Left forelimb (tissue), 1 donor: ENCODE measurements around the gene CNIH1.
"Not testable (repeated sequence)": the region's sequence is repeated elsewhere in the genome, so short reads cannot be mapped to it uniquely, and the experiment has no call there.

ENCODE experiments used
- DNase-seq: peaks from one replicate; pipeline ENCODE4 v3.0.0-alpha.2; 2018; ENCODE audit warnings: low spot score

CNIH1 gene

DNA sequence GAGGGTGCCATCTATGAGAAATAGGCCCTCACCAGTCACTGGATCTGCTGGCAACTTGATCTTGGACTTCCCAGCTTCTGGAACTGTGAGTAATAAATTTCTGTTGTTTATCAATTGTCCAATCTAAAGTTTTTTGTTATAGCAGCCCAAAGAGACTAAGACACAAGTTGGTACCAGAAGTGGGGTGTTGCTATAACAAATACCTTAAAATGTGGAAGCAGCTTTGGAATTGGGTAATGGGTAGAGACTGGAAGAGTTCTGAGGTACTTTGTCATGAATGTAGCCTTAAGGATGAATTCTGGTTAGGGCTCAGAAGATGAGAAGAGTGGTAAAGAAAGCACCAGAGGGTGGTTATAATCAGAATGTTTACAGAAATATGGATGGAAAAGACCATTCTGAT, 26.1 kb upstream of the CNIH1 start:
- no peak for DNase-seq

DNA sequence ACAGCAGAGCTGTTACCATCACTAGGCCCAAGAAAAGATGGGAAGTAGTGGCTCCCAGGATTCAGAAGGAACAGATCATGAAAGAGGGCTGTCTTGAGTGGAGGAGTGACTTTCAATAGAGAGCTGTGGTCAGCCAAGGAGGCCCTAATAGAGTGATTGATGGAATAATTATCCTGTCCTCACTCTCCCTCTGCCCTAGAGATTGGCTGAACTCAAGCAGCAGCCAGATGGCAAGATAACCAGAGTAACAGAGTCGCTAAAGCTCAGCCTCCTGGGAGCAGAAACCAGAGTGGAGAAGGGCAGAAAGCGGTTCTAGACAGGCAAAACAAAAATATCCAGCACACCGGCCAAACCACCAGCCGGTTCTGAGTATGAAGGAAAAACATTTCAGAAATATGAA, 24.5 kb upstream of the CNIH1 start:
- no peak for DNase-seq

GRCh38 chr14:54462048-54462447, 20.9 kb upstream of the CNIH1 start:
- DNase-seq, result no peak

DNA sequence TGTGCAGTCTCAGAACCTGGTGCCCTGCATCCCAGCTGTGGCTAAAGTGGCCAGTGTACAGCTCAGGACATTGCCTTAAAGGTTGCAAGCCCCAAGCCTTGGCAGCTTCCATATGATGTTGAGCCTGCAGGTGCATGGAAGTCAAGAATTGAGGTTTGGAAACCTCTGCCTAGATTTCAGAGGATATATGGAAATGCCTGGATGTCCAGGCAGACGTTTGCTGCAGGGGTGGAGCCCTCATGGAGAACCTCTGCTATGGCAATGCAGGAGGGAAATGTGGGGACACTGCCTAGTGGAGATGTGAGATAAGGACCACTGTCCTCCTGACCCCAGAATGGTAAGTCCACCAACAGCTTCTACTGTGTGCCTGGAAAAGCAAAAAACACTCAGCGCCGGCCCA, 17.9 kb upstream of the CNIH1 start:
- DNase-seq, result no peak

DNA sequence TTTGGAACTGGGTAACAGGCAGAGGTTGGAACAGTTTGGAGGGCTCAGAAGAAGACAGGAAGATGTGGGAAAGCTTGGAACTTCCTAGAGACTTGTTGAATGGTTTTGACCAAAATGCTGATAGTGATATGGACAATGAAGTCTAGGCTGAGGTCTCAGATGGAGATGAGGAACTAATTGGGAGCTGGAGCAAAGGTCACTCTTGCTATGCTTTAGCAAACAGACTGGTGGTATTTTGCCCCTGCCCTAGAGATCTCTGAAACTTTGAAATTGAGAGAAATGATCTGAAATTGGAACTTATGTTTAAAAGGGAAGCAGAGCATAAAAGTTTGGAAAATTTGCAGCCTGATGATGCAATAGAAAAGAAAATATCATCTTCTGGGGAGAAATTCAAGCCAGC, 17.4 kb upstream of the CNIH1 start:
- DNase-seq, result not testable (repeated sequence)

DNA sequence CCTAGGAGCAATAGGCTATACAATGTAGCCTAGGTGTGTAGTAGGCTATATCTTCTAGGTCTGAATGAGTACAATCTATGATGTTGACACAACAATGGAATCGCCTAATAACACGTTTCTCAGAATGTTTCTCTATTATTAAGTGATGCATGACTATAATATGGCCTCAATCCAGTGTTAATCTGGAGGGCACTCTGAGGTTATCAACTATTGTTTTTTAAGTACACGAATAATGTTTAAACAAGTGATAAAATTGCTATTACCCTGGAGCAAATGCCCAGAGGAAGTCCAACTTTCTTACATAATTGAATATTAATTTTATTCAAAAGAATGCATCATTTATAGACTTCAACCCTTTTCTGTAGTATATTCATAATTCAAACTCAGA, 16.4 kb upstream of the CNIH1 start:
- no peak for DNase-seq

DNA sequence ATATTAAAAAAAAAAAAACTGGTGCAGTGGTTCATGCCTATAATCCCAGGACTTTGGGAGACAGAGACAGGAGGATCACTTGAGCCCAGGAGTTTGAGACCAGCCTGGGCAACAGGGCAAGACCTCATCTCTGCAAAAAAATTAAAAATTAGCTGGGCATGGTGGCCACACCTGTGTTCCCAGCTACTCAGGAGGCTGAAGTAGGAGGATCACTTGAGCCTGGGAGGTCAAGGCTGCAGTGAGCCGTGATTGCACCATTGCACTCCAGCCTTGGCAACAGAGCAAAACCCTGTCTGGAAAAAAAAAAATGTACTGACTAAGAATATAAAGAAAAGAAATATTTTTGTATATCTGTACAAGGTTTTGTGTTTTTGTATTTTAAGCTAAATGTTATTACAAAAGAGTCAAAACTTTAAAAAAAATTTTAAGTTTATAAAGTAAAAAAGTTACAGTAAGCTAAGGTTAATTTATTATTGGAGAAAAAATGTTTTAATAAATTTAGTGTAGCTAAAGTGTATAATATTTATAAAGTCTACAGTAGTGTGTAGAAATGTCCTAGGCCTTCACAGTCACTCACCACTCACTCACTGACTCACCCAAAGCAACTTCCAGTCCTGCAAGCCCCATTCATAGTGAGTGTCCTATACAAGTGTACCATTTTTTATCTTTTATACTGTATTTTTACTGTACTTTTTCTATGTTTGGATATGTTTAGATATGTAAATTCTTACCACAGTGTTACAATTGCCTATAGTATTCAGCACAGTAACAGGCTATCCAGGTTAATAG, 15.8 kb upstream of the CNIH1 start:
- DNase-seq, result not testable (repeated sequence)

- DNase-seq, result no peak
Observed at GRCh38 chr14:54455363-54455762, 14.2 kb upstream of the CNIH1 start.

DNA sequence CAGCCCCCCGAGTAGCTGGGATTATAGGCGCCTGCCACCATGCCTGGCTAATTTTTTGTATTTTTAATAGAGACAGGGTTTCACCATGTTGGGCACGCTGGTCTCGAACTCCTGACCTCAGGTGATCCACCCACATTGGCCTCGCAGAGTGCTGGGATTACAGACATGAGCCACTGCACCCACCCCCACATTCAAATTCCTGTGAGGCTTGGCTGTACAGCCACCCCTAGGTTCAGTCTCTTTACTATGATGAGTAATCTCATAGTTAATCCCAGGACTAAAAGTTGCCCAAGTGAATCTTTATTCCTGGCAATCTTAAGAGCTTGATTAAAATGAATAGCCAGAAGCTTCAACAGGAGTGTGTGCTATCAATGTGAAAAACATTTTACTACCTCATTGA, 12.8 kb upstream of the CNIH1 start:
- not testable (repeated sequence) for DNase-seq

GRCh38 chr14:54453252-54453651, 12.1 kb upstream of the CNIH1 start:
- DNase-seq, result no peak

- DNase-seq, result no peak
Observed at GRCh38 chr14:54451961-54452360, 10.8 kb upstream of the CNIH1 start.

DNA sequence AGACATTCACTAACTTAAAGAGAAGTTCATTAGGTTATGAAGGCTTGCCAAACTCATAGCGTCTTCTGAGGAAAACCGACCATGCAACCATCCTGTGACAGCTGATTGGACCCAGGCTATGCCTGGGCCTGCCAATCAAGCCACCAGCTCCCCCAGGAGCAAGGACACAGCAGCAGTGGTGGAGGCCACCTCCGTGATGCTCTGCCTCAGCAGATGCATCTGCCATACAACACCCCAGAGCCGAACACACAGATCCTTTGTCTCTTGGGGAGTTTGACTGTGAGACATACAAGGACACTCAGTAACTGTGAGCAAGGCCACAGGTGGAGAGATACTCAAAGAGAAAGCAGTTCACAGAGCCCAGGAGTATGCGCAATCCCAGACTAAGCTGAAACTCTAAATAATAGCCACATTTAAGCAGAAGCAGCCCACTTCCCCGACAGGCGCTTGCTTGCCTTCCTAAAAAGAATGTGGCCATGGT, 10.0 kb upstream of the CNIH1 start:
- no peak for DNase-seq

DNA sequence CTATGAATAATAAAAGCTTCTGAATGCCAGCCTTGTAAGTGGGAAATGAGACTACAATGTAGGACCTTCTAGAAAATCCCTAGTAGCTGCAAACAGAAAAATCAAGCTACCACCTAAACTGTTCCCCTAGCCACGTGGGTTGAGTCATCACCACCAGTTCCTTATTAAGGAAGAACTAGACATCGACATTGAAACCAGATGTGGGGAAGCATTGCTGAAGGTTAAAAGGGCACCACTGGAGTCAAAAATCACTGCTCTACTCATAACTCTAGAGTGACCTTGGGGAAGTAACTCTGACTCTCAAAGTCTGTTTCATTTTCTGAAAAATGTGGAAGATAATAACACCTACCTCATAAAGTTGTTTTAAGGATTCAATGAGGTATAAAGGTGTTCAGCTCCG, 9.4 kb upstream of the CNIH1 start:
- no peak for DNase-seq

DNA sequence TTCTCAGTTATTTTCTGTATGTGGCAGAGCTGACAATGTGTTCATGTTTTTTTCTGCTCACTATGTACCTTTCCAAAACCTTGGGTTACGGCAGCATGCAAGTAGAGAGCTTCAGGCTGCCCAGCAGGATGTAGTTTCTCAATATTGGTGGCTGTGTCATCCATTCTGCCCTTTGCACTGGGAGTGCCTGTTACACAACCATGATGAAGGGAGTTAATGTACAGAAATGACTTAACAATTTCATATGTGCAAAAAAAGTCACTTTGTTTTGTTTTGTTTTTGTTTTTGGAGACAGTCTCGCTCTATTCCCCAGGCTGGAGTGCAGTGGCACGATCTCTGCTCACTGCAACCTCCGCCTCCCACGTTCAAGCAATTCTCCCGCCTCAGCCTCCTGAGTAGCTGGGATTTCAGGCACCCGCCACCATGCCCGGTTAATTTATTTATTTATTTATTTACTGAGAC, 6.1 kb upstream of the CNIH1 start:
- no peak for DNase-seq

GRCh38 chr14:54446161-54446693, 5.1 kb upstream of the CNIH1 start:
- no peak for DNase-seq

- no peak for DNase-seq
Observed at GRCh38 chr14:54444681-54445080, 3.5 kb upstream of the CNIH1 start.

- no peak for DNase-seq
Observed at GRCh38 chr14:54443981-54444380, 2.8 kb upstream of the CNIH1 start.

GRCh38 chr14:54442961-54443360, 1.8 kb upstream of the CNIH1 start:
- not testable (repeated sequence) for DNase-seq

- no peak for DNase-seq
Observed at GRCh38 chr14:54440476-54440872, 700 bp downstream of the CNIH1 start.

DNA sequence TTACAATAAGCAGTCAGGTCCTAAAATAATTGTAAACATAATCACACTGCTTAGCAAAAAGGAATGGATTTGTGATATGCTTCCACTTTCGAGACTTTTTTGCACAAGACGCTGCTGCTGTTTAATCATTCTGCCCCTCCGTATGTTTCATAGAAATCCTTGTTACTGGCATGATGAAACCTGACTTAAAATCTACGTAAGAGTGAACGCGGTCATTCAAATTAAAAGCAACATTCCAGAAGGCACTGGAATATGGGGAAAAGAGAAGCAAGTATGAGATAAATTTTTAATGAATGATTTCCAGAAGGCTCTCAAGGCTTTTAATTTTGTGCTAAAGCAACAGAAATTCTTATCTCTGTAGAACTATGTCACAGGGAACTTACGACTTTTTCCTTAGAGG, 1.1 kb downstream of the CNIH1 start:
- DNase-seq, result no peak

- DNase-seq, result no peak
Observed at GRCh38 chr14:54438703-54439102, 2.5 kb downstream of the CNIH1 start.

DNA sequence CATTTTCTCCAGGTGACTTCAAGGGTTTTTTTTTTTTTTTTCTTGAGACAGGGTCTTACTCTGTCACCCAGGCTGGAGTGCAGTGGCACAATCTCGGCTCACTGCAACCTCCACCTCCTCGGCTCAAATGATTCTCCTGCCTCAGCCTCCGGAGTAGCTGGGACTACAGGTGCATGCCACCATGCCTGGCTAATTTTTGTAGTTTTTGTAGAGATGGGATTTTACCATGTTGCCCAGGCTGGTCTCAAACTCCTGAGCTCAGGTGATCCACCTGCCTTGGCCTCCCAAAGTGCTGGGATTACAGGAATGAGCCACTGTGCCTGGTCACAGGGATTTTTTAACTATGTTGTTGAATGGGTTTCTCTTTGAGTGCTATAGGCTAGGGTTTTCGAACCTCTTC, 3.2 kb downstream of the CNIH1 start:
- DNase-seq, result not testable (repeated sequence)

DNA sequence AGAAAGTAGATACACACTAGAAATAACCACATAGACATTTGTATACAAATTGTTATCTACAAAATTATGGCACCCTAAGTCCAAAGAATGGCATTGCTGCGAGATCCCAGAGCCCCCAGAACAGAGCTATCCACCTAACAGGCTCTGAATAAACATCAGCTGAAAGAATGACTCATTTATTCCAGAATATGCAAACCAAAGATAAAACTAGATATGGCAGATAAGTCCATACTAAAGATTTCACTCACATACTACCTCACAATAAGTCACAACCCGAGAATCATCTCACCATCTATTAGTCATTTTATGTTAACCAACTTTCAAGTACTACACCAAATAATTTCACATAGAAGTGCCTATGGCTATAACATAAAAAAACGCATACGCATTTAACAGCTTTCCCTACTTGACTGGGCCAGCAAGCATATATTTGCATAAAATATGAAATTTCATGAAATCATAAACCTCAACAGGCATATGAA, 5.6 kb downstream of the CNIH1 start:
- no peak for DNase-seq

DNA sequence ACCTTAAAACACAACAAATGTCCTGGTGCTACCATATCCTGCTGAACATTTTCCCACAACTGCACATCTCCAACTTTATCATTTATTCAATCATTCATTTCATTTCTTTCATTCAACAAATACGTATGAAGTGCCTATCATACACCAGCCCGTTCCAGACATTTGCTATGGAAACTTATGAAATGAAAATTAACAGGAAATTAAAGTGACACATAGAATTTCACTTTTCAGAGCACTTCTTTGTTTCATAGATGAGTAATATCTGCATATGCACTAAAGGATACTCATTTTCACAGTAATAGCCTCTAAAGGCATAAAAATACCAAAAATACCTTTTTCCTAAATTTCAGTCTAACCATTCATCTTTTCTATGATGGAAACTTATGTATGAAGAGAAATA, 12.6 kb downstream of the CNIH1 start:
- no peak for DNase-seq
